WTC11 (cell line): ENCODE results near the gene TMEM120A. TPM values are rescaled to one million over a fixed set of nuclear protein-coding genes. Genes with fewer than 3 reads are reported as not detected.

Source experiments
- ATAC-seq: fragments of 200-7000 bp; cut with Tn5 transposase; 2 replicates; pipeline ENCODE4 v1.10.0; 2021; ENCODE audit warnings: mild to moderate bottlenecking, moderate library complexity
- CTCF ChIA-PET: fragments of 300-600 bp; sonication (Branson Sonifier 250); formaldehyde crosslinking; loops from one replicate; lab custom pipeline; 2021; ENCODE audit warnings: antibody characterized with exemption; lab: Charles Lee
- POLR2A ChIA-PET: fragments of 350-600 bp; sonication (Branson Sonifier 250); formaldehyde crosslinking; loops from one replicate; lab custom pipeline; 2021; ENCODE audit warnings: antibody characterized with exemption; lab: Charles Lee
- DNase-seq: peaks from one replicate; pipeline ENCODE4 v3.0.0; 2021; ENCODE audit warnings: low spot score
- H3K27ac Mint-ChIP-seq: 2 replicates; pipeline ENCODE4 v1.8.0; 2021; ENCODE audit warnings: mixed read lengths
- H3K27me3 Mint-ChIP-seq: 2 replicates; pipeline ENCODE4 v1.8.0; 2021; ENCODE audit warnings: low read depth, mild to moderate bottlenecking, moderate library complexity, mixed read lengths
- H3K36me3 Mint-ChIP-seq: 2 replicates; pipeline ENCODE4 v1.8.0; 2021; ENCODE audit warnings: mixed read lengths
- H3K4me1 Mint-ChIP-seq: 2 replicates; pipeline ENCODE4 v1.8.0; 2022; ENCODE audit warnings: mixed read lengths
- H3K4me3 Mint-ChIP-seq: 2 replicates; pipeline ENCODE4 v1.8.0; 2021; ENCODE audit warnings: mild to moderate bottlenecking, moderate library complexity, mixed read lengths
- H3K9me3 Mint-ChIP-seq: 2 replicates; pipeline ENCODE4 v1.8.0; 2021; ENCODE audit warnings: mixed read lengths
- AR ChIP-seq: fragments of 250-450 bp; sonication (Bioruptor Pico); IDR thresholded peaks from 2 replicates; pipeline ENCODE4 v1.9.0; 2021; ENCODE audit warnings: mild to moderate bottlenecking
- ARID4B ChIP-seq: sonication (generic); formaldehyde crosslinking; IDR thresholded peaks from 2 replicates; pipeline ENCODE4 v1.8.0; 2023; ENCODE audit warnings: missing genetic modification reagents, mild to moderate bottlenecking, borderline replicate concordance
- CBFB ChIP-seq: sonication (generic); formaldehyde crosslinking; IDR thresholded peaks from 2 replicates; pipeline ENCODE4 v1.8.1; 2022; ENCODE audit warnings: mild to moderate bottlenecking, low read depth, missing genetic modification reagents
- CREM ChIP-seq: sonication (generic); formaldehyde crosslinking; IDR thresholded peaks from 2 replicates; pipeline ENCODE4 v1.8.1; 2022; ENCODE audit warnings: mild to moderate bottlenecking, missing genetic modification reagents, moderate library complexity
- FOXK1 ChIP-seq: sonication (generic); formaldehyde crosslinking; IDR thresholded peaks from 2 replicates; pipeline ENCODE4 v1.8.0; 2022; ENCODE audit warnings: mild to moderate bottlenecking, moderate library complexity, missing genetic modification reagents
- FOXP1 ChIP-seq: sonication (generic); formaldehyde crosslinking; IDR thresholded peaks from 2 replicates; pipeline ENCODE4 v1.8.0; 2022; ENCODE audit warnings: missing genetic modification reagents, mild to moderate bottlenecking, moderate library complexity, borderline replicate concordance
- FOXP4 ChIP-seq: sonication (generic); formaldehyde crosslinking; IDR thresholded peaks from 2 replicates; pipeline ENCODE4 v1.8.0; 2022; ENCODE audit warnings: mild to moderate bottlenecking, missing genetic modification reagents
- HMGXB4 ChIP-seq: sonication (generic); formaldehyde crosslinking; IDR thresholded peaks from 2 replicates; pipeline ENCODE4 v1.8.1; 2023; ENCODE audit warnings: mild to moderate bottlenecking, moderate library complexity, missing genetic modification reagents
- IRF1 ChIP-seq: sonication (generic); formaldehyde crosslinking; IDR thresholded peaks from 2 replicates; pipeline ENCODE4 v1.8.0; 2023; ENCODE audit warnings: missing genetic modification reagents
- NFE2L1 ChIP-seq: sonication (generic); formaldehyde crosslinking; IDR thresholded peaks from 2 replicates; pipeline ENCODE4 v1.8.1; 2023; ENCODE audit warnings: missing genetic modification reagents
- NR1H2 ChIP-seq: sonication (generic); formaldehyde crosslinking; IDR thresholded peaks from 2 replicates; pipeline ENCODE4 v1.9.0; 2021; ENCODE audit warnings: mild to moderate bottlenecking, moderate library complexity, missing genetic modification reagents
- NR2C2 ChIP-seq: sonication (generic); formaldehyde crosslinking; IDR thresholded peaks from 2 replicates; pipeline ENCODE4 v1.8.0; 2022; ENCODE audit warnings: mild to moderate bottlenecking, missing genetic modification reagents
- RELA ChIP-seq: sonication (generic); formaldehyde crosslinking; IDR thresholded peaks from 2 replicates; pipeline ENCODE4 v1.8.1; 2022; ENCODE audit warnings: missing genetic modification reagents, mild to moderate bottlenecking, borderline replicate concordance
- RORB ChIP-seq: fragments of 250-450 bp; sonication (Bioruptor Pico); IDR thresholded peaks from 2 replicates; pipeline ENCODE4 v1.9.0; 2021; ENCODE audit warnings: mild to moderate bottlenecking
- SOX15 ChIP-seq: fragments of 250-450 bp; sonication (Bioruptor Pico); IDR thresholded peaks from 2 replicates; pipeline ENCODE4 v1.9.0; 2021; ENCODE audit warnings: mild to moderate bottlenecking
- TCF7 ChIP-seq: sonication (generic); formaldehyde crosslinking; IDR thresholded peaks from 2 replicates; pipeline ENCODE4 v1.8.0; 2022; ENCODE audit warnings: mild to moderate bottlenecking, low read depth, missing genetic modification reagents, moderate library complexity
- TP53 ChIP-seq: sonication (generic); formaldehyde crosslinking; IDR thresholded peaks from 2 replicates; pipeline ENCODE4 v1.8.1; 2023; ENCODE audit warnings: mild to moderate bottlenecking, missing genetic modification reagents
- USF1 ChIP-seq: sonication (generic); formaldehyde crosslinking; IDR thresholded peaks from 2 replicates; pipeline ENCODE4 v1.8.0; 2022; ENCODE audit warnings: mild to moderate bottlenecking, missing genetic modification reagents
- ZNF219 ChIP-seq: sonication (generic); formaldehyde crosslinking; IDR thresholded peaks from 2 replicates; pipeline ENCODE4 v1.8.0; 2023; ENCODE audit warnings: missing genetic modification reagents, mild to moderate bottlenecking, borderline replicate concordance
- ZNF396 ChIP-seq: fragments of 250-450 bp; sonication (Bioruptor Pico); IDR thresholded peaks from 2 replicates; pipeline ENCODE4 v1.8.0; 2021; ENCODE audit warnings: mild to moderate bottlenecking, moderate library complexity, borderline replicate concordance
- ZNF425 ChIP-seq: fragments of 250-450 bp; sonication (Bioruptor Pico); conservative IDR thresholded peaks from 2 replicates; pipeline ENCODE4 v1.9.0; 2021; ENCODE audit warnings: mild to moderate bottlenecking
- total RNA-seq: library from RNA; stranded (reverse); gene quantifications from 3 replicates; pipeline ENCODE4 v1.2.3, GENCODE V29; 2021

TMEM120A gene
- total RNA-seq, 1 experiment from 2014 or later = 21.9 TPM

GRCh38 chr7:75953931-75954330 is 40.5 kb downstream of the TMEM120A start:
- no peak overlapping the region for H3K4me3 Mint-ChIP-seq
- ATAC-seq = no peak
- TF ChIP-seq RORB (CRISPR knock-in tag) (no peak), TCF7 (CRISPR knock-in tag) (no peak), RELA (CRISPR knock-in tag) (no peak), ZNF219 (CRISPR knock-in tag) (no peak), AR (no peak), FOXP4 (CRISPR knock-in tag) (no peak), FOXK1 (no peak), IRF1 (no peak)
- ChIA-PET POLR2A (no interaction called here), CTCF (no interaction called here)
- DNase-seq = no peak
- no peaks in the 10 kb centered on the region for H3K9me3 Mint-ChIP-seq
- H3K27me3 Mint-ChIP-seq = no peaks in the 10 kb centered on the region
- peaks cover 16% of the 10 kb centered on the region for H3K4me1 Mint-ChIP-seq
- H3K36me3 Mint-ChIP-seq = peaks cover 32% of the 10 kb centered on the region
- no peak overlapping the region; the same call in 1 of the 2 replicates for H3K27ac Mint-ChIP-seq

GRCh38 chr7:75953431-75953830 is 41.0 kb downstream of the TMEM120A start:
- Mint-ChIP-seq H3K27ac (no peak overlapping the region), H3K36me3 (peaks cover 29% of the 10 kb centered on the region), H3K27me3 (no peaks in the 10 kb centered on the region), H3K9me3 (no peaks in the 10 kb centered on the region), H3K4me1 (peaks cover 16% of the 10 kb centered on the region), H3K4me3 (no peak overlapping the region)
- DNase-seq (no peak), ATAC-seq (no peak)
- POLR2A ChIA-PET = no interaction called here
- CTCF ChIA-PET = no interaction called here
- no peak for TF ChIP-seq NR2C2 (CRISPR knock-in tag)
- TF ChIP-seq USF1 (CRISPR knock-in tag) = no peak
- TF ChIP-seq SOX15 (CRISPR knock-in tag) = no peak
- no peak for TF ChIP-seq ZNF425 (CRISPR knock-in tag)
- no peak for TF ChIP-seq CBFB (CRISPR knock-in tag)
- TF ChIP-seq FOXP1 (CRISPR knock-in tag) = no peak
- no peak for TF ChIP-seq CREM (CRISPR knock-in tag)
- TF ChIP-seq ZNF396 (CRISPR knock-in tag) = no peak
- no peak for TF ChIP-seq HMGXB4 (CRISPR knock-in tag)
- no peak for TF ChIP-seq NR1H2 (CRISPR knock-in tag)
- TF ChIP-seq TCF7 (CRISPR knock-in tag) = no peak
- no peak for TF ChIP-seq NFE2L1 (CRISPR knock-in tag)
- no peak for TF ChIP-seq TP53 (CRISPR knock-in tag)
- no peak for TF ChIP-seq ARID4B (CRISPR knock-in tag)
